GM19351 (cell line): ENCODE data around the gene DNAJB4.
A peak's percentile ranks its signal among the peaks of the same experiment; 100 is the strongest.
"Not testable (repeated sequence)": the region's sequence is repeated elsewhere in the genome, so short reads cannot be mapped to it uniquely, and the experiment has no call there.

ENCODE experiments used
- ATAC-seq: cut with Tn5 transposase; IDR thresholded peaks from one replicate; pipeline ENCODE4 v1.9.1; 2021; ENCODE audit warnings: mild to moderate bottlenecking, moderate library complexity; ENCODE audit not compliant: unreplicated experiment

Gene DNAJB4

DNA sequence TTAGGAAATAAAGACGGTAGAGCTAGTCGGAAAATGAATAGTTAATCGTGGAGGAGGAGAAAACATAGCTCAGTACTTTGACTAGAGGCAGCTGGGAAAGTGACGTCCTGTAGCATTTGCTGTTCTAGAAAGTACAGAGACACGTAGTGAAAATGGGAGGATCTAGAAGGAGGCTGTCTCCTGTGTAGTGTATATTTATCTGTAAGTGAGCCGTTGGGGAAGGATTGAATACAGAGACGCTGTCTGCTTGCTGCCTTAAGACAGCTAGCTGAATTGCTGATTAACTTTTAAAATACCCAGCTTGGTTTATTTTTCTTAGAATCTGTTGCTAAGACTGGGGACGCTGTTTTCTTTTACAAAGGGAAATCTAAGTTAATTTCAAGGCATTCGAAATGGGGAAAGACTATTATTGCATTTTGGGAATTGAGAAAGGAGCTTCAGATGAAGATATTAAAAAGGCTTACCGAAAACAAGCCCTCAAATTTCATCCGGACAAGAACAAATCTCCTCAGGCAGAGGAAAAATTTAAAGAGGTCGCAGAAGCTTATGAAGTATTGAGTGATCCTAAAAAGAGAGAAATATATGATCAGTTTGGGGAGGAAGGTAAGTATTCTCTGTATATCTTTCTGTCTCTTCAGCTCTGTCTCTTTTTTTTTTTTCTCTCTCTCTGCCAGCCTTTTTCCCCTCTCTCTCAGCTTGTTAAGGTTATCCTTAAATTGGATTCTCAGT lies at the start of gene DNAJB4:
Gene DNAJB4 (plus strand): TSS at position 221 of the 729 bp plus-strand sequence. CDS start 172 bp downstream, at position 393.
- peak; percentile 97 for ATAC-seq

DNA sequence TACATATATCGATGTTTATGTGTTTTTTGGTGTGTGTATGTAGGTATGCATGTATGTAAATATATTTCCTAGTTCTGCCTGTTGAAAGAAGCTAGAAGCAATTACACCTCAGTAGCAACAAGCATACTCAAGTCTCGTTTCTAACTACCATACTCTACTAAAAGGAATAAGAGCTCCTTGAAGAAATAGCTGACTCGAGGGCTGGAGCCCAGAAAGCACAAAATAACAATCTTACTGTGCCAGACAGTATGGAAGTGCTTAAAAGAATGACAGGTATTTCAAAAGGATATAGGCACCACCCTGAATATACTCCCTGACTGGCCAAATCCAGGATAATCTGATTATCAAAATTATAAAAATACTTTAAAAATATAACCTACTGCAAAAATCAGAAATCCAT lies 49.0 kb upstream of the DNAJB4 start:
- ATAC-seq = no peak

- ATAC-seq = no peak
Measured at GRCh38 chr1:77956464-77956863, 48.3 kb upstream of the DNAJB4 start.

DNA sequence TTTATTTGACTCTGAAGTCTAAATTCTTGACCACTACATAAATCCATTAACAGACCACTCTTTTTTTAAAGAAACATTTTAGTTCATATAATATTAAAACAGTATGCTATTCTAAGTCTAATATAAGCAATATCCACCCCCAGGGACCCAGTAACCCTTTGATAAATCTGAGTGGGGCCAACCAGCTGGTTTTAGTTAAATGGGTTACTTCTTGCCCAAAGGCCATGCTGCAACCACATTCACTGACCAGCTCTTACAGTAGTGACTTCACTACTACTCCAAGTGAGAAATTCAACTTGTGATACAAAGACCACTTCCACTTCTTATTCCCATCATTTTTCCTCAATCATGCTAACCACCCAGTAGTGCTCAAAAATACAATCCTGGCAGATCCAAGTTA lies 46.3 kb upstream of the DNAJB4 start:
- no peak for ATAC-seq

DNA sequence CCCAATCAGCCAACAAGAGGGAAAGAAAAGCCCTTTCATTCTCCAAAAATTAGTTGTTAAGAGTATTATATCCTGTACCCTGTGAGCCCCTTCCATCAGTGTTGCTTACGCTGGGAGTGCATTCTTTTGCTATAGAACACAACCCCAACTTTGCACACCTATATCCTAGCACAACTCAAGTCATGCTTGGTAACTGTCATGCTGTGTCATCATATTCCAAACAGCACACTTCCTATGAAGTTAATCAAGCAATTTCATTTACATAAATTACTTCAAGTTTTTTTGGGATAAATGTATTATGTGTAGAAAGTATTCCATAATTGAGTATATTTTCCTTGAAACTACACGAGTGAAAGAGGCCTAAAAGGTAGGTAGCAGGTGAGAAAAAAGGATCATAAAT lies 45.9 kb upstream of the DNAJB4 start:
- no peak for ATAC-seq

DNA sequence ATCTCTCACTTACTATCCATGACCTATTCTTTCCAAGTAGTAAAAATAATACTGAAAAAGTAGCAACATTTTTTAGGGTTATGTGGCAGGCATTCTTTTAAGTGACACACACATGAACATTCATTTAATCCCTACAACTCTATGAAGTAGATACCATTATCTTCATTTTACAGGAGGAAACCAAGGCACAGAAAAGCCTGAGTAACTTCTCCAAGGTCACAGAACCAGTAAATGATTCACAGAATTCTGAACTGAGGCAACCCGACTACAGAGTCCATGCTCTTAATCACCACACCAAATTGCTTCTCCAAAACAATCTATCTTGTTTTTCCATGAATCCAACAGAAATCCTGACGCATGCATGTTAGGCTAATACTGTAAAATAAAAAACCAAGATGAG lies 43.3 kb upstream of the DNAJB4 start:
- ATAC-seq = no peak

GRCh38 chr1:77966291-77966690 lies 38.4 kb upstream of the DNAJB4 start:
- ATAC-seq = no peak

DNA sequence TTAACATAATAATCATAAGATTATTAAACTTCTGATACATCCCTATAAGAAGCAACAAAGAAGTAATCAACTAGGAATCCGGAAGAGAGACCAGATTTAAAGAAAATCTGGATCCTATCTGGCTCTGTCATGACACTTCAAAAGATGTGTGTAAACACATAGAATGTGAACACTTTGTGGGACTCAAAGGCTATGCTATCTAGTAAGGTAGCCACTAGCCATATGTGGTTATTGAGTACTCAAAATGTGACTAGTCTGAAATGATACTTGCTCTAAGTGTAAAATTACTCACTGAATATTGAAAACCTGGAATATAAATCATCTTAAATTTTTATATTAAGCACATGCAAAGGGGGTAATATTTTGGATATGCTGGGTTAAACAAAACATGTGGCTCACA lies 34.5 kb upstream of the DNAJB4 start:
- ATAC-seq = no peak

DNA sequence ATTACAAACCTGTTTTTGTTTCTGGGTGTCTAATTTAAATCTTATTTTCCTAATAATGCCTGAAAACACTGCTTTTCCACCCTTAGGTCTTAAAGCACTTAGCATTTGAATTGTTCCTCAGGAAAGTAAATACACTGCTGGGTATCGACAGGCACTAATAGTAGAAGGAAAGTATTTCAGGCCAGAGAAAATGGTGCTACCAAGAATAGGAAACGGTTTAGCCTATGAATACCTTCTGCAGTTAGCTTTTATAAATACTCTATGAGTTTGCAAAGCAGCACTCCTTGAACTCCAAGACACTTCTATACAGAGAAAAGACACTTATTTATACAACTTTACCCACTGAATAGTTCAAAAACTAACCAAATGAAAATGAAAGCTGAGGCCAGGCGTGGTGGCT lies 32.7 kb upstream of the DNAJB4 start:
- no peak for ATAC-seq

GRCh38 chr1:77975386-77975785 lies 29.4 kb upstream of the DNAJB4 start:
- ATAC-seq = no peak

DNA sequence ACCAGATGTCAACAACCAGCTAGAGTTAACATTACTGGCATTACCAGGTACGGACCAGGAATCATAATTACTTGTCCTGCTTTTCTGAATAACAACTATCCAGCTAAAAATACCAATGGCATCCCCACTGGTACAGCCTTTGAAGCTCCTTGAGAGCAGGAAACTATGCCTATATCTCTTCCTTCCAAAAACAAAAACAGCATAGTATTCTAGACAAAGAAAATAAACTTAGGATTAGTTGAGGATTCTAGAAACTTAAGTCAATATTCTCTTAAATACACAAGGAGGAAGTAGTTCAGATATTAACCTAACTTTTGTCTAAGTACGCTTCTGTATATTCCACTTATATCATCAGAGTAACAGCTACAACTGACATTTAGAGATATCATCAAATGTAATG lies 28.8 kb upstream of the DNAJB4 start:
- ATAC-seq = no peak

- no peak for ATAC-seq
Measured at GRCh38 chr1:77976433-77977076, 28.2 kb upstream of the DNAJB4 start.

GRCh38 chr1:77977989-77978292 lies 26.8 kb upstream of the DNAJB4 start:
- no peak for ATAC-seq

DNA sequence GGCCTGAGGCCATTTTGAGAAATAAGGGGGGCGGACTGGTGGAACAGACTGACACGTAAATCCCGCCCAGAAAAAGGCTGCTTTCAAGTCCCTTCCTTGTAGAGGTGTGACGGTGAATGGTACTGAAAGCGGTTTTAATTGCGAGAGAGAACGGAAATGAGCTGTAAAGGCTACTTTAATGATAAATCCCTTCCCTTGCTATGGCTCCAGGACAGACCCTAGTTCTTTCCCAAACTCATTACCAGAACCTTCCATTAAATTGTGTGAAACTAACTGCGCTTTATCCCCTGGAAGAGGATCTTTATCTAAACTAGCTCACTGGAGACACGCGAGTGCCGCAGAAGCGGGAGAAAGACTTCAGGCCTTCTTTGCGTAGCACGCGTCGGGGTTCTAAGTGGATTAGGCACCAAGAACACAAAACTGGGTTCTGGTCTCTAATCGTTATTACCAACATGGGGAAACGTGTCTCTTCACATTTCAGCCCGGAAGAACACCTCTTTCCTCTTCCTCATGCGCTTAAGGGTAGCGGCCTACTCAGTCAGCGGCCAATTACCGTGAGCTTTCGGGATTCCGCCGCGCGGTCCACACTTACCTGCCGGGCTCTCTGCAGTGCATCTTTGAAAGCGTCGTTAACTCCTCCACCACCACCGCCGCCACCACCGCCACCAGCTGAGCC lies 26.3 kb upstream of the DNAJB4 start:
- peak; percentile 66 for ATAC-seq

DNA sequence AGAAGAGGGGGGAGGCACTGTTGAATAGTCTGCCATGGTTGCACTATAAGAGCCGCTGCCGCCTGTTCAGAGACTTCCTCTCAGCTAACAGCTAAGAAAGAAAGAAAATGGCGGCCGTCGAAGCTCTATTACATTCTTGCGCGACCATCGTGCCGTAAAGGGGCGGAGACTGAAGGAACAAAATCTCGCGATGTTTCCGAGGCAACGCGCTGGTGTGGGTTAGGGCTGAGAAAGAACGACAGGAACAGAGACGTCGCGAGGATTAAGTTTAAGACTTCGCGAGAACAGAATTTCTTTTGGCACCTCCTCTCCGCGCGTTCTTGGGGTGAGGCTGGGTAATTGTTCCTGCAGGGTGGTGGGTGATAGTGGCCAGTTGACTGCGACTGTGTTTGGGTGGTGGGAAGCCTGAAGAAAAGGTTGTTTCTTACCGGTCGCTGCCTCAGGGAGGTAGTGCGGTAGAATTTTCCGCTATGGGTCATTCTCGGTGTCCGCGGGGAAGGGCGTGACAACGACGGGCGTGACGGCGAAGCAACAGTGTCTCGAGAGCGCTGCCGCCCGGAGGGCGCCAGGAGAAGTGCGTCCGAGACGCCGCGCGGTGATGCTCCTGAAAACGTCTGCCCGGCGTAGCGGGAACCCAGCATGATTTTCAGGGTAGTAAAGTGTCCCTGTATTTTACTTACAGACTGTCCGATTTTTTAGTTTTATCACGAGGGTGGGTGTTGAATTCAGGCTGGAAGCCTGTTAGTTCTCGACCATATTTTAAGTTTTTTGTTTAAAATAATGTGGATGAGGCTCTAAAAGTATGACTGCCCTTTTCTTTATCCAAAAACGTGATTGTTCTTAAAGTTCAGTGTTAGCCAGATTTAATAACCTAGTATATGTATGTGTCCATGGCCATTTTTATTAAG lies 25.5 kb upstream of the DNAJB4 start, which contains the start of gene FUBP1:
Gene FUBP1 (minus strand): TSS at position 104 of the 908 bp plus-strand sequence. CDS start 68 bp downstream, at position 36.
- peak; percentile 68 for ATAC-seq

DNA sequence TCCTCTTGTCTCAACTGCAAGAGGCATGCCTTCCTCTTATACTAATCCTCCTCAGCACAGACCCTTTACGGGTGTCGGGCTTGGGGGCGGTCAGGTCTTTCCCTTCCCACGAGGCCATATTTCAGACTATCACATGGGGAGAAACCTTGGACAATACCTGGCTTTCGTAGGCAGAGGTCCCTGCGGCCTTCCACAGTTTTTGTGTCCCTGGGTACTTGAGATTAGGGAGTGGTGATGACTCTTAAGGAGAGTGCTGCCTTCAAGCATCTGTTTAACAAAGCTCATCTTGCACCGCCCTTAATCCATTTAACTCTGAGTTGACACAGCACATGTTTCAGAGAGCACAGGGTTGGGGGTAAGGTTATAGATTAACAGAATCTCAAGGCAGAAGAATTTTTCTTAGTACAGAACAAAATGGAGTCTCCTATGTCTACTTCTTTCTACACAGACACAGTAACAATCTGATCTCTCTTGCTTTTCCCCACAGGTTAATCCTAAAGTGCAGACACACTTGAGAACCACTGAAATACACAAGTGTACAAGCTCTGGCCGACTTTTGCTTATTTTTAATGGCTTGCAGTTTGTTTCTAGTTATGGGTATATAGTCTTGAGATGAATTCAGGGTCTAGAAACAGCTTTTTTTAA lies 21.3 kb upstream of the DNAJB4 start:
- not testable (repeated sequence) for ATAC-seq

- no peak for ATAC-seq
Measured at GRCh38 chr1:77983997-77984355, 20.8 kb upstream of the DNAJB4 start.

GRCh38 chr1:77984629-77985028 lies 20.1 kb upstream of the DNAJB4 start:
- ATAC-seq = no peak

DNA sequence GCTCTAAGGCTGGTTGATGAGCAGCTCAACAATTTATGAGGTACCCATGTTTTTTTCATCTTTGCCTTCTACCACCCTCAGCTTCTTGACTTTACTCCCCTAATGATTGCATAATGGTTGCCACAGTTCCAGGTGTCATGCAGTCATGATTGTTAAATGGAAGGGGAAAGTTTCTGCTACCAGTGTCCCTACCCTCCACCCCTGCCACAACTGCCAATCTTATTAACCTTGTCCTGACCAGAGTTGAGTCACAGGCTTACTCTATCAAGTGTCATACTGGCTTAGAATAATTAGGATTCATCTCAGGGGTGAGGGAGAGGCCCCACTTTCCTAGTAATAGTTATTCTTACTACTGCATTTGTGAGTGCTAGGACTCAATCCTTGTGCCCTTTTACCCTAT lies 17.9 kb upstream of the DNAJB4 start:
- no peak for ATAC-seq

DNA sequence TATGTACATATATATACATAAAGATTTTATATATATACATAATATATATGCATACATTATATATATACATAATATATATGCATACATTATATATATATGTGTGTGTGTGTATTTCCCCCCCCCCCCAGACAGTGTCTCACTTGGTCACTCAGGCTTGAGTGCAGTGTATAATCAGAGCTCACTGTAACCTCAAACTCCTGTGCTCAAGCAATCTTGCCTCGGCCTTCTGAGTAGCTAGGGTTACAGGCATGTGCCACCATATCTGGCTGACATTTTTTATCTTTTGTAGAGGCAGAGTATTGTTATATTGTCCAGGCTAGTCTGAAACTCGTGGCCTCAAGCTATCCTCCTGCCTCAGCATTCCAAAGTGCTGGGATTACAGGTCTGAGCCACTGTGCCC lies 16.8 kb upstream of the DNAJB4 start:
- no peak for ATAC-seq

GRCh38 chr1:77989744-77990143 lies 15.0 kb upstream of the DNAJB4 start:
- no peak for ATAC-seq
